Measurements from ENCODE around the gene CDKL4.
"Not testable (repeated sequence)": the region's sequence is repeated elsewhere in the genome, so short reads cannot be mapped to it uniquely, and the experiment has no call there.

The CDKL4 gene

GRCh38 chr2:39141334-39142271 is 102.2 kb downstream of the CDKL4 start:
- DNase-seq (ENCODE audit: low spot score): no peak

GRCh38 chr2:39140948-39141333 is 102.8 kb downstream of the CDKL4 start:
- not testable (repeated sequence) for DNase-seq (ENCODE audit: low spot score)

- no peak for DNase-seq (ENCODE audit: low spot score)
Measured at GRCh38 chr2:39140322-39140847, 103.4 kb downstream of the CDKL4 start.

- no peak for DNase-seq (ENCODE audit: low spot score)
Measured at GRCh38 chr2:39139511-39140237, 104.1 kb downstream of the CDKL4 start.

- no peak for DNase-seq (ENCODE audit: low spot score)
Measured at GRCh38 chr2:39138837-39139211, 104.9 kb downstream of the CDKL4 start.

- DNase-seq (ENCODE audit: low spot score): not testable (repeated sequence)
Measured at GRCh38 chr2:39138187-39138836, 105.5 kb downstream of the CDKL4 start.

GRCh38 chr2:39136799-39137198 is 107.0 kb downstream of the CDKL4 start:
- DNase-seq (ENCODE audit: low spot score): no peak

GRCh38 chr2:39135690-39136259 is 108.0 kb downstream of the CDKL4 start:
- DNase-seq (ENCODE audit: low spot score): peak; percentile 65

GRCh38 chr2:39133215-39133851 is 110.4 kb downstream of the CDKL4 start:
- DNase-seq (ENCODE audit: low spot score): no peak

- DNase-seq (ENCODE audit: low spot score): no peak
Measured at GRCh38 chr2:39128919-39129391, 114.8 kb downstream of the CDKL4 start.

- no peak for DNase-seq (ENCODE audit: low spot score)
Measured at GRCh38 chr2:39127973-39128372, 115.8 kb downstream of the CDKL4 start.

Measured in putamen (tissue), 1 donor.